ENCODE measurements around the gene ZNF660. TPM values are rescaled to one million over a fixed set of nuclear protein-coding genes. Genes with fewer than 3 reads are reported as not detected.

Gene ZNF660
- total RNA-seq, 1 donor from 2014 or later, result 5.2 TPM

DNA sequence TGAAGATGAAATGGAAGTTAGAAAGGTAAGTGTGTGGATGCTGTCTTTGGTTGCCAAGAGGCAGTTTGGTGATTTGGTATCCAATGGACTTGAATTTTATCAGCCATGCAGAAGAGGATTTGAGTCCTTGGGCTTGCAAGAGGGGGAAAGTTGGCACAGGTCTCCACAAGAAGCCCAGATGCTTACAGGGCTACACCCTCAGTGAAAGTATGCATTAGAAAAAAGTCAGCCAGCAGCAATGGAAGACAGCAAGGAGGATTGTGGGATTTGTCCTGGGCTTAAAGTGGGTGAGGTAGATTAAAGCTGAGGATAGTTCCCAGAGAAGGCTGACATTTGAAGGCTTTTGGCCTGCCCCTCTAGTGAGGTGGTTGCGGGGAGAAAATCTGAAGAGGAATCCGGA, 17.0 kb downstream of the ZNF660 start:
- peaks cover 9% of the 10 kb centered on the region for H3K9me3 Mint-ChIP-seq
- DNase-seq, result no peak
- no peaks in the 10 kb centered on the region for H3K27me3 Mint-ChIP-seq
- no peak for TF ChIP-seq CTCF (IDR thresholded peaks at IDR 0.05)
- H3K4me3 Mint-ChIP-seq, result no peak overlapping the region
- no peak for ATAC-seq (ENCODE audit: low read depth)
- intact Hi-C loops (cut with micrococcal nuclease), result no loop called here
- ChIA-PET CTCF (no interaction called here), POLR2A (no interaction called here)
- H3K27ac Mint-ChIP-seq, result no peak overlapping the region
- no peaks in the 10 kb centered on the region for H3K4me1 Mint-ChIP-seq
- H3K36me3 Mint-ChIP-seq (ENCODE audit: low read depth), result no peaks in the 10 kb centered on the region

- no peak for TF ChIP-seq CTCF (IDR thresholded peaks at IDR 0.05)
- Mint-ChIP-seq H3K27ac (no peak overlapping the region), H3K9me3 (peaks cover 5% of the 10 kb centered on the region), H3K27me3 (no peaks in the 10 kb centered on the region), H3K4me1 (no peaks in the 10 kb centered on the region), H3K36me3 (ENCODE audit: low read depth) (peaks cover 1% of the 10 kb centered on the region), H3K4me3 (no peak overlapping the region)
- intact Hi-C loops (cut with micrococcal nuclease), result no loop called here
- no peak for ATAC-seq (ENCODE audit: low read depth)
- CTCF ChIA-PET, result no interaction called here
- POLR2A ChIA-PET, result interaction anchor here (0.5 kb wide), 1 partner anchor 11 kb away, joined by 7 read pairs; no protein-coding TSS in a partner anchor
- no peak for DNase-seq
These were observed 27.9 kb downstream of the ZNF660 start for GRCh38 chr3:44612678-44613077.

GRCh38 chr3:44624749-44625480, 40.2 kb downstream of the ZNF660 start, which contains the start of gene ZNF197:
Gene ZNF197, plus strand, starts transcription at chr3:44625036. Its CDS starts 4,119 bp downstream, at chr3:44629155.
- H3K27me3 Mint-ChIP-seq, result no peaks in the 10 kb centered on the region
- DNase-seq (peak; percentile 51), ATAC-seq (ENCODE audit: low read depth) (peak; percentile 90)
- intact Hi-C loops (cut with micrococcal nuclease), result loop anchor here (1.0 to 10.0 kb wide), 9 partner anchors 23 to 350 kb away; partner anchors contain the start of genes EXOSC7, KIAA1143, KIF15 and TMEM42
- no peak for TF ChIP-seq CTCF (IDR thresholded peaks at IDR 0.05)
- peak within 1 kb of the TSS; percentile 90 for H3K4me3 Mint-ChIP-seq
- peaks cover 24% of the 10 kb centered on the region for H3K36me3 Mint-ChIP-seq (ENCODE audit: low read depth)
- H3K4me1 Mint-ChIP-seq, result peaks cover 34% of the 10 kb centered on the region
- peak within 1 kb of the TSS; percentile 65 for H3K27ac Mint-ChIP-seq
- ChIA-PET CTCF (no interaction called here), POLR2A (interaction anchor here (0.5 to 2.3 kb wide), 12 partner anchors 13 to 971 kb away, joined by 3 to 15 read pairs (median 4); partner anchors contain the start of genes KIAA1143, KIF15, ZKSCAN7 and ZNF35)
- H3K9me3 Mint-ChIP-seq, result no peaks in the 10 kb centered on the region

DNA sequence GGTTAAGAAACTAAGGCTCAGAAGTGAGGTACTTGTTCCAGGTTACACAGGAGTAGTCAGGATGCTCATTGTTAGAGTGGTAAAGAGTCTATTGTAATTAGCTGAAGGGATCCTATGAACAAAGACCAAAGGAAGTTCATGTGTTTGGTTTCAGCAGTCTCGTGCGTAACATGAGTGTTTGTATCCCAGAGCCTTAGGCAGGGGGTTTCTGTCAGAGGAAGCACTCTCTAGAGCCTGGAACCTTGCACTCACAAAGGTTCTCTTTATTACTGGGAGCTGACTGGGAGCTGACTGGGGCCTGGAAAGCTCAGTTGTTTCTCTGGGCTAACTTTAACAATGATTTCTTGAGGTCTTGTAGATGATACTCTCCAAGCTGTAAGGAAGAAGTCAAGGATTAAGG, 44.0 kb downstream of the ZNF660 start:
- H3K4me3 Mint-ChIP-seq, result no peak overlapping the region
- peaks cover 34% of the 10 kb centered on the region for H3K4me1 Mint-ChIP-seq
- no peak for TF ChIP-seq CTCF (IDR thresholded peaks at IDR 0.05)
- DNase-seq (no peak), ATAC-seq (ENCODE audit: low read depth) (no peak)
- H3K9me3 Mint-ChIP-seq, result no peaks in the 10 kb centered on the region
- no peaks in the 10 kb centered on the region for H3K27me3 Mint-ChIP-seq
- H3K27ac Mint-ChIP-seq, result no peak overlapping the region
- CTCF ChIA-PET, result no interaction called here
- POLR2A ChIA-PET, result no interaction called here
- intact Hi-C loops (cut with micrococcal nuclease), result loop anchor here (10.0 kb wide), 2 partner anchors 236 to 346 kb away; partner anchors contain the start of genes EXOSC7, TMEM42 and ZDHHC3
- H3K36me3 Mint-ChIP-seq (ENCODE audit: low read depth), result peaks cover 57% of the 10 kb centered on the region

DNA sequence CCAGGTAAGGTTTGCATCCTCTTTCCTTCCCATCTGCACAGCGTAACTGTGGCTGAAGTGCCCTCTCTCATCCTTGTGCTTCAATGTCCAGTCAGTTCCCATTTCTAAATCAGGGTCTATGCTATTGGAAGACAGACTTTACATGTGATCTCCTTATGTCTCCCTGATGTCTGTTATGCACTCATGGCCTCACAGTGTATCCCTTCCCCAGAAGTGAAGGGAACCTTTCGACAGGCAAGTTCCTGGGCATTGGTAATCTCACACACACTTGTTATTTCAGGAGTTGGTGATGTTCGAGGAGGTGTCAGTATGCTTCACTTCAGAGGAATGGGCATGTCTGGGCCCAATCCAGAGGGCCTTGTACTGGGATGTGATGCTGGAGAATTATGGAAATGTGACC, 47.4 kb downstream of the ZNF660 start:
- H3K4me1 Mint-ChIP-seq, result peaks cover 18% of the 10 kb centered on the region
- DNase-seq (no peak), ATAC-seq (ENCODE audit: low read depth) (no peak)
- H3K27me3 Mint-ChIP-seq, result no peaks in the 10 kb centered on the region
- H3K27ac Mint-ChIP-seq, result no peak overlapping the region
- no peak overlapping the region for H3K4me3 Mint-ChIP-seq
- ChIA-PET CTCF (no interaction called here), POLR2A (no interaction called here)
- intact Hi-C loops (cut with micrococcal nuclease), result no loop called here
- no peak for TF ChIP-seq CTCF (IDR thresholded peaks at IDR 0.05)
- H3K36me3 Mint-ChIP-seq (ENCODE audit: low read depth), result peaks cover 80% of the 10 kb centered on the region
- peaks cover 6% of the 10 kb centered on the region for H3K9me3 Mint-ChIP-seq

All from activated B cell treated with CpG ODN at 0.5 μM for 24 hours (primary cell).